K562 (cell line): ENCODE data around the gene SNX15. TPM values are rescaled to one million over a fixed set of nuclear protein-coding genes. Genes with fewer than 3 reads are reported as not detected.

Experiments used
- L3MBTL2 ChIP-seq: fragments of 450-650 bp; IDR thresholded peaks from 2 replicates; pipeline ENCODE4 v1.6.1; 2016; ENCODE audit warnings: mild to moderate bottlenecking, moderate library complexity
- MNT ChIP-seq, 2 experiments: fragments of 450-650 bp; conservative IDR thresholded peaks; 2 replicates each; pipeline ENCODE4 v1.6.1; 2017; ENCODE audit warnings: mild to moderate bottlenecking in 2 of 2, moderate library complexity in 2 of 2
- NBN ChIP-seq: fragments of 450-650 bp; IDR thresholded peaks from 2 replicates; pipeline ENCODE4 v1.6.1; 2016; ENCODE audit warnings: low read depth, mild to moderate bottlenecking
- REST ChIP-seq, 2 experiments: fragments of 450-650 bp; formaldehyde crosslinking in 1 of 2; IDR thresholded peaks; 2 replicates each; pipeline versions ENCODE4 v1.4.0 to v1.6.1; 2014 to 2020; ENCODE audit warnings: mild to moderate bottlenecking in 2 of 2, borderline replicate concordance in 1 of 2, low read depth in 1 of 2
- ZBTB40 ChIP-seq, 2 experiments: fragments of 450-650 bp in 1 of 2; sonication (generic) in 1 of 2; formaldehyde crosslinking in 1 of 2; IDR thresholded peaks; 2 replicates each; pipeline versions ENCODE4 v1.7.1 to v1.9.0; 2016 to 2022; ENCODE audit warnings: inconsistent platforms in 1 of 2, mild to moderate bottlenecking in 1 of 2, missing genetic modification reagents in 1 of 2
- ZNF75A ChIP-seq: fragments of 450-650 bp; formaldehyde crosslinking; IDR thresholded peaks from 2 replicates; pipeline ENCODE4 v1.4.0; 2020; ENCODE audit warnings: mild to moderate bottlenecking
- polyA plus RNA-seq, 8 experiments: library from polyadenylated mRNA; depleted of rRNA in 4 of 8; stranded (reverse) in 5 of 8; unstranded in 3 of 8; fragments of >200 nt; fragmentation: Nextera tagmentation in 2 of 8; fragmentation: Illumina TruSeq in 1 of 8; extraction: Ambion mirVana in 2 of 8; extraction: Trizol in 1 of 8; gene quantifications; 2 replicates each; pipeline versions ENCODE4 v1.2.1 to v1.2.3, GENCODE V29; 2011 to 2014; ENCODE audit warnings: inconsistent platforms in 1 of 8, missing spikeins in 1 of 8
- total RNA-seq, 7 experiments: library from RNA; depleted of rRNA in 6 of 7; stranded (reverse); fragments of >200 nt in 6 of 7; fragmentation: Illumina TruSeq in 2 of 7; extraction: Trizol in 2 of 7; gene quantifications; 2 replicates each; pipeline versions ENCODE4 v1.2.1 to v1.2.3, GENCODE V29; 2011 to 2021; ENCODE audit warnings: low replicate concordance in 1 of 7

The SNX15 gene
- total and polyA plus RNA-seq, 9 of the 15 experiments (the other 6 are each of a cell fraction or from before 2014, with no cell fraction given), result 1.8 to 27.8 (median 15.2) TPM

- TF ChIP-seq ZBTB40 (IDR thresholded peaks at IDR 0.05) (peak; percentile 51), ZBTB40 (CRISPR knock-in tag; IDR thresholded peaks at IDR 0.05) (no peak), MNT (conservative IDR thresholded peaks at IDR 0.05) (peak in 1 of 2 experiments; percentile 89), REST (IDR thresholded peaks at IDR 0.05; ENCODE audit: borderline replicate concordance) (peak; percentile 78), REST (CRISPR knock-in tag; IDR thresholded peaks at IDR 0.05; ENCODE audit: low read depth) (no peak), L3MBTL2 (peak; percentile 71), ZNF75A (CRISPR knock-in tag) (no peak), NBN (peak; percentile 18; the same call in 1 of the 2 replicates)
These were observed 30.4 kb upstream of the SNX15 start, which contains the start of gene BATF2 (continued) for GRCh38 chr11:64996710-64997380.
